Endothelial cell of umbilical vein (primary cell): Measurements from ENCODE around the gene CNKSR3. TPM values are rescaled to one million over a fixed set of nuclear protein-coding genes. Genes with fewer than 3 reads are reported as not detected.

Source experiments
- BruUV-seq: library from RNA; stranded (reverse); fragments of 400-500 nt; replicated peaks from 2 replicates; lab custom pipeline; 2021; lab: Mats Ljungman, UMichigan
- CTCF ChIA-PET: fragments of 300-600, 350-600 bp; sonication (Branson Sonifier 250); formaldehyde crosslinking; loops from one replicate; lab custom pipeline; 2021; ENCODE audit warnings: antibody characterized with exemption, inconsistent platforms; lab: Charles Lee
- POLR2A ChIA-PET: fragments of 300-600, 350-600 bp; sonication (Branson Sonifier 250); formaldehyde crosslinking; loops from one replicate; lab custom pipeline; 2021; ENCODE audit warnings: antibody characterized with exemption, inconsistent platforms; lab: Charles Lee
- DNase-seq: peaks from one replicate; pipeline ENCODE4 v3.0.0-alpha.2; 2011; ENCODE audit warnings: low read depth, low spot score
- FAIRE-seq: peaks from 2 replicates; lab custom pipeline; 2011; peaks lifted over from hg19 to GRCh38; lab: Jason Lieb, UNC
- H2AFZ ChIP-seq: 2 replicates; pipeline ENCODE4 v1.6.0; 2012; ENCODE audit warnings: low read depth, low read length, control low read depth, inconsistent platforms
- H3K27ac ChIP-seq: 2 replicates; pipeline ENCODE4 v1.5.1; 2011; ENCODE audit warnings: low read depth, mild to moderate bottlenecking, control low read depth, low read length, moderate library complexity; ENCODE audit not compliant: insufficient read depth
- H3K27me3 ChIP-seq, 2 experiments: 2 replicates each; pipeline versions ENCODE4 v1.6.0 to v1.6.1; 2011; ENCODE audit warnings: low read length in 2 of 2, mixed read lengths in 1 of 2; ENCODE audit not compliant: control insufficient read depth in 2 of 2, insufficient read depth in 2 of 2
- H3K36me3 ChIP-seq, 2 experiments: 2 replicates in 1 of 2; 3 replicates in 1 of 2; pipeline ENCODE4 v1.5.1; 2011; ENCODE audit warnings: low read length in 2 of 2, mild to moderate bottlenecking in 1 of 2, moderate library complexity in 1 of 2; ENCODE audit not compliant: control insufficient read depth in 2 of 2, insufficient read depth in 2 of 2; ENCODE audit errors: extremely low read depth in 1 of 2
- H3K4me1 ChIP-seq: 3 replicates; pipeline ENCODE4 v1.5.1; 2011; ENCODE audit warnings: mild to moderate bottlenecking, low read length; ENCODE audit not compliant: control insufficient read depth, insufficient read depth; ENCODE audit errors: extremely low read depth
- H3K4me2 ChIP-seq: 2 replicates; pipeline ENCODE4 v1.6.1; 2011; ENCODE audit warnings: low read length, control low read depth, mixed read lengths; ENCODE audit not compliant: insufficient read depth
- H3K4me3 ChIP-seq, 3 experiments: fragments of 200-600 bp in 1 of 3; sonication (generic), shearing (Covaris generic) in 1 of 3; replicated peaks in 1 of 3; 2 replicates each; pipeline ENCODE4 v1.5.1; 2011 to 2016; ENCODE audit warnings: control low read depth in 3 of 3, low read length in 3 of 3, mild to moderate bottlenecking in 2 of 3, inconsistent platforms in 1 of 3, low read depth in 1 of 3, moderate library complexity in 1 of 3; ENCODE audit not compliant: insufficient read depth in 1 of 3
- H3K79me2 ChIP-seq: 2 replicates; pipeline ENCODE4 v1.6.0; 2012; ENCODE audit warnings: low read length, inconsistent platforms; ENCODE audit not compliant: control insufficient read depth, insufficient read depth
- H3K9ac ChIP-seq: replicated peaks from 2 replicates; pipeline ENCODE3; 2011; ENCODE audit warnings: low read length, control low read depth; ENCODE audit not compliant: insufficient read depth; ENCODE audit errors: extremely low read depth
- H3K9me1 ChIP-seq: replicated peaks from 3 replicates; pipeline ENCODE4 v1.6.0; 2011; ENCODE audit warnings: mild to moderate bottlenecking, low read length; ENCODE audit not compliant: control insufficient read depth, insufficient read depth; ENCODE audit errors: extremely low read depth
- H3K9me3 ChIP-seq: replicated peaks from 2 replicates; pipeline ENCODE4 v1.5.1; 2012; ENCODE audit warnings: low read length, inconsistent platforms; ENCODE audit not compliant: control insufficient read depth, insufficient read depth
- H4K20me1 ChIP-seq: replicated peaks from 2 replicates; pipeline ENCODE3; 2011; ENCODE audit warnings: mild to moderate bottlenecking, low read length; ENCODE audit not compliant: control insufficient read depth, insufficient read depth; ENCODE audit errors: extremely low read depth
- EZH2 ChIP-seq: IDR thresholded peaks from 2 replicates; pipeline ENCODE4 v1.6.1; 2012; ENCODE audit warnings: borderline replicate concordance, low read depth, mild to moderate bottlenecking, moderate library complexity, low read length, inconsistent platforms; ENCODE audit not compliant: severe bottlenecking
- FOS ChIP-seq: IDR thresholded peaks from 2 replicates; pipeline ENCODE4 v1.6.1; 2011; ENCODE audit warnings: mild to moderate bottlenecking, low read length, moderate library complexity, borderline replicate concordance; ENCODE audit not compliant: insufficient read depth
- GATA2 ChIP-seq: IDR thresholded peaks from 2 replicates; pipeline ENCODE4 v1.7.0; 2011; ENCODE audit warnings: low read depth, mild to moderate bottlenecking, moderate library complexity, mixed read lengths, low read length; ENCODE audit not compliant: insufficient read length, insufficient read depth
- JUN ChIP-seq: IDR thresholded peaks from 2 replicates; pipeline ENCODE4 v1.6.1; 2011; ENCODE audit warnings: borderline replicate concordance, low read depth; ENCODE audit not compliant: insufficient read length, insufficient read depth
- MYC ChIP-seq: IDR thresholded peaks from one replicate; pipeline ENCODE4 v1.6.1; 2011; ENCODE audit warnings: mild to moderate bottlenecking, low read depth, low read length
- POLR2A ChIP-seq: IDR thresholded peaks from 2 replicates; pipeline ENCODE4 v1.6.1; 2012; ENCODE audit warnings: low read depth, mild to moderate bottlenecking, control low read depth, low read length
- POLR2AphosphoS5 ChIP-seq: IDR thresholded peaks from 2 replicates; pipeline ENCODE4 v1.6.1; 2012; ENCODE audit warnings: low read depth, mild to moderate bottlenecking, control low read depth, low read length, moderate library complexity; ENCODE audit not compliant: insufficient read depth
- dilution Hi-C: fragments of 300-500 bp; cut with MboI; formaldehyde crosslinking; loops from one replicate; pipeline ENCODE4 v1.15.0; 2019; ENCODE audit warnings: low sequenced_read_pairs; ENCODE audit not compliant: extremely low pct_ligation_motif_present
- intact Hi-C: fragments of 100-400 bp; cut with micrococcal nuclease; formaldehyde crosslinking; loops from one replicate; pipeline ENCODE4 v1.10.0; 2022
- polyA plus RNA-seq, 4 experiments: library from polyadenylated mRNA; depleted of rRNA in 3 of 4; stranded (reverse) in 3 of 4; unstranded in 1 of 4; fragments of >200 nt; gene quantifications; 2 replicates each; pipeline versions ENCODE4 v1.2.1 to v1.2.3, GENCODE V29; 2011 to 2012; ENCODE audit warnings: missing spikeins in 1 of 4
- total RNA-seq: library from RNA; stranded (reverse); gene quantifications from 2 replicates; pipeline ENCODE4 v1.2.3, GENCODE V29; 2021
- TF ChIP-seq, protein P1 (sequence below), 2 donors: IDR thresholded peaks; 1 replicate in 1 of 2; 2 replicates in 1 of 2; pipeline ENCODE4 v1.5.1; 2011; ENCODE audit warnings: low read length in 2 of 2, mild to moderate bottlenecking in 2 of 2, moderate library complexity in 2 of 2, control low read depth in 1 of 2, inconsistent platforms in 1 of 2, low read depth in 1 of 2; ENCODE audit not compliant: insufficient read depth in 1 of 2; ENCODE audit errors: extremely low read depth in 1 of 2
- TF ChIP-seq, protein P2 (sequence below): IDR thresholded peaks from 2 replicates; pipeline ENCODE4 v1.6.1; 2011; ENCODE audit not compliant: insufficient read depth, insufficient read length

CNKSR3 gene
- total and polyA plus RNA-seq, 2 donors (not counting 3 experiments of a cell fraction or from before 2014, with no cell fraction given) = 2.3 to 15.6 TPM

DNA sequence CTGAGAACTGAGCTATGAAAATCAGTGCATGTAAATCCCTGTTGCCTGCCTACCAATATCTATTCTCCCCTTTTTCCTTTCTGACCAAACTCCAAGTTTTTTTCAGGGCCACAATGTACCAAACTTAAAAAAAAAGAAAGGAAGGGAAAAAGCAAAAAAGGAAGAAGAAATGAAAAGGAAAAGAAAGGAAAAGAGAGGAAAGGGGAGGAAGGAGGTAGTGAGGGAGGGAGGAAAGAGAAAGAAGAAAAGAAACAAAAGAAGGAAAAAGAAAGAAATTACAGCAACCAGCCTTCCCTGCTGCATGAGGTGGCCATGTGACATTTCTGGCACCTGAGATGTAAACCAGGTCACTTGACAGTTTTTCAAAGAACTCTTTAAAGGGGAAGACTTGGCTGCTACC is 4.4 kb downstream of the CNKSR3 start:
- no peaks in the 10 kb centered on the region for H4K20me1 ChIP-seq
- intact Hi-C loops = no loop called here

DNA sequence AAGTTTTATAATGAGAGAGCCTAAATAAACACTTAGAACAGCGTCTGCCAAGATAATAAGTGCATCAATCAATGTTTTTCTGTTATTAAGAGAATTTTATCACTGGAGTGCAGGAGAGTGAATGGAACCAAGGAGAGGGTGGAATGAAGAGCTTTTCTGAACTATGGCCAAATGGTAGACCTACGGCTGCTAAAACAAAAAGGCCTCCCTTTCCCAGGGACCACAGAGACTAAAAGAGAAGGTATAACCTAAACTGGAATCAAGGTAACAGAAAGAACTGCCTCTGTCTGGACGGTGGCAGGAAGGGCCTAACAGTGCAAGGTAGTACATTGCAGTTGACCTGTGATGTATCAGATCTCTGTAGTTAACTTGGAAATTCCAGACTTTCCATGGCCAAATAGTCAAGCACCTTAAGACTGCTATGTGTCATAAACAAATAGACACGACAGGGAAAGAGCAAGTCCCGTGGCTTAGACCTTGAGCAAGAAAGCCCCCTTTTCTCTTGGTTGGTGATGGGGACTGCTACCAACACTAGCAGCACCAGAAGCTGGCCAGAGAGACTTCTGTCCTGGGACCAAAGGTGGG is 5.5 kb downstream of the CNKSR3 start:
- Histone ChIP-seq H3K36me3 (no peaks in the 10 kb centered on the region), H3K79me2 (peaks cover 2% of the 10 kb centered on the region), H3K4me2 (no peak overlapping the region), H3K27ac (no peak overlapping the region), H3K9ac (no peak overlapping the region), H4K20me1 (no peaks in the 10 kb centered on the region), H3K9me3 (no peaks in the 10 kb centered on the region), H3K4me3 (no peak overlapping the region), H3K9me1 (no peaks in the 10 kb centered on the region), H3K4me1 (peaks cover 20% of the 10 kb centered on the region), H3K27me3 (no peaks in the 10 kb centered on the region), H2AFZ (no peak overlapping the region)
- DNase-seq (no peak), FAIRE-seq (no peak)
- intact Hi-C loops (no loop called here), dilution Hi-C loops (no loop called here)
- TF ChIP-seq EZH2 (no peak), JUN (no peak), GATA2 (no peak), POLR2A (no peak), POLR2AphosphoS5 (no peak), FOS (no peak), MYC (no peak)
- TF ChIP-seq, protein P1, sequence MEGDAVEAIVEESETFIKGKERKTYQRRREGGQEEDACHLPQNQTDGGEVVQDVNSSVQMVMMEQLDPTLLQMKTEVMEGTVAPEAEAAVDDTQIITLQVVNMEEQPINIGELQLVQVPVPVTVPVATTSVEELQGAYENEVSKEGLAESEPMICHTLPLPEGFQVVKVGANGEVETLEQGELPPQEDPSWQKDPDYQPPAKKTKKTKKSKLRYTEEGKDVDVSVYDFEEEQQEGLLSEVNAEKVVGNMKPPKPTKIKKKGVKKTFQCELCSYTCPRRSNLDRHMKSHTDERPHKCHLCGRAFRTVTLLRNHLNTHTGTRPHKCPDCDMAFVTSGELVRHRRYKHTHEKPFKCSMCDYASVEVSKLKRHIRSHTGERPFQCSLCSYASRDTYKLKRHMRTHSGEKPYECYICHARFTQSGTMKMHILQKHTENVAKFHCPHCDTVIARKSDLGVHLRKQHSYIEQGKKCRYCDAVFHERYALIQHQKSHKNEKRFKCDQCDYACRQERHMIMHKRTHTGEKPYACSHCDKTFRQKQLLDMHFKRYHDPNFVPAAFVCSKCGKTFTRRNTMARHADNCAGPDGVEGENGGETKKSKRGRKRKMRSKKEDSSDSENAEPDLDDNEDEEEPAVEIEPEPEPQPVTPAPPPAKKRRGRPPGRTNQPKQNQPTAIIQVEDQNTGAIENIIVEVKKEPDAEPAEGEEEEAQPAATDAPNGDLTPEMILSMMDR (IDR thresholded peaks at IDR 0.05; ENCODE audit: extremely low read depth in 1 of 2, insufficient read depth in 1 of 2, low read depth in 1 of 2, low read length in 2 of 2) = no peak
- TF ChIP-seq, protein P2, sequence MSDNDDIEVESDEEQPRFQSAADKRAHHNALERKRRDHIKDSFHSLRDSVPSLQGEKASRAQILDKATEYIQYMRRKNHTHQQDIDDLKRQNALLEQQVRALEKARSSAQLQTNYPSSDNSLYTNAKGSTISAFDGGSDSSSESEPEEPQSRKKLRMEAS = no peak
- ChIA-PET CTCF (no interaction called here), POLR2A (no interaction called here)
- BruUV-seq = no TSS peak

More for the DNA sequence above, 4.4 kb downstream of the CNKSR3 start:
- no TSS peak for BruUV-seq
- ChIA-PET POLR2A (no interaction called here), CTCF (no interaction called here)
- Histone ChIP-seq H3K4me2 (no peak overlapping the region), H3K79me2 (peaks cover 2% of the 10 kb centered on the region), H2AFZ (no peak overlapping the region), H3K27me3 (no peaks in the 10 kb centered on the region), H3K9me3 (no peaks in the 10 kb centered on the region), H3K9me1 (no peaks in the 10 kb centered on the region), H3K4me3 (no peak overlapping the region), H3K4me1 (peaks cover 13% of the 10 kb centered on the region), H3K27ac (no peak overlapping the region), H3K9ac (no peak overlapping the region), H3K36me3 (no peaks in the 10 kb centered on the region)
- dilution Hi-C loops = no loop called here
- FAIRE-seq (no peak), DNase-seq (no peak)
- no peak for TF ChIP-seq JUN
